IMR-90 (cell line): ENCODE results near the gene CRYZL1. TPM values are rescaled to one million over a fixed set of nuclear protein-coding genes. Genes with fewer than 3 reads are reported as not detected.

ENCODE experiments used
- ATAC-seq: fragments of 200-7000 bp; cut with Tn5 transposase; 2 replicates; pipeline ENCODE4 v1.9.1; 2020; ENCODE audit warnings: low read depth, mild to moderate bottlenecking, moderate library complexity
- BruUV-seq: library from RNA; stranded (reverse); fragments of 400-500 nt; replicated peaks from 2 replicates; lab custom pipeline; 2021; lab: Mats Ljungman, UMichigan
- CTCF ChIA-PET: fragments of 300-600 bp; formaldehyde crosslinking; extraction: SDS; loops from one replicate; lab custom pipeline; 2021; ENCODE audit warnings: antibody characterized with exemption; lab: Yijun Ruan, JAX
- POLR2A ChIA-PET: fragments of 300-600 bp; sonication (Branson Sonifier 250); formaldehyde crosslinking; loops from one replicate; lab custom pipeline; 2022; ENCODE audit warnings: antibody characterized with exemption; ENCODE audit not compliant: unreplicated experiment; lab: Charles Lee
- DNase-seq: peaks from one replicate; pipeline ENCODE4 v3.0.0; 2013
- H2AFZ ChIP-seq: replicated peaks from 2 replicates; pipeline ENCODE3; 2013; ENCODE audit warnings: low read length, mild to moderate bottlenecking; ENCODE audit not compliant: poor library complexity
- H2AK5ac ChIP-seq: 2 replicates; pipeline ENCODE4 v1.6.1; 2013; ENCODE audit warnings: low read depth, low read length, inconsistent platforms
- H2AK9ac ChIP-seq: replicated peaks from 2 replicates; pipeline ENCODE3; 2013; ENCODE audit warnings: mild to moderate bottlenecking, low read depth, low read length, moderate library complexity; ENCODE audit not compliant: poor library complexity
- H2BK120ac ChIP-seq: 2 replicates; pipeline ENCODE4 v1.6.1; 2013; ENCODE audit warnings: low read depth, low read length, inconsistent platforms
- H2BK15ac ChIP-seq: 3 replicates; pipeline ENCODE4 v1.6.1; 2013; ENCODE audit warnings: low read depth, low read length, inconsistent platforms
- H2BK20ac ChIP-seq: 2 replicates; pipeline ENCODE4 v1.6.1; 2013; ENCODE audit warnings: low read depth, mild to moderate bottlenecking, inconsistent platforms, low read length, moderate library complexity
- H2BK5ac ChIP-seq: 2 replicates; pipeline ENCODE4 v1.6.1; 2013; ENCODE audit warnings: mild to moderate bottlenecking, low read depth, low read length, inconsistent platforms; ENCODE audit not compliant: poor library complexity, severe bottlenecking
- H3K14ac ChIP-seq: replicated peaks from 2 replicates; pipeline ENCODE4 v1.6.1; 2013; ENCODE audit warnings: low read depth, low read length, inconsistent platforms
- H3K18ac ChIP-seq: 2 replicates; pipeline ENCODE4 v1.6.1; 2013; ENCODE audit warnings: low read depth, low read length, control low read depth
- H3K23ac ChIP-seq: 2 replicates; pipeline ENCODE4 v1.6.1; 2013; ENCODE audit warnings: low read depth, low read length, inconsistent platforms
- H3K27ac ChIP-seq: 2 replicates; pipeline ENCODE4 v1.5.1; 2013; ENCODE audit warnings: mild to moderate bottlenecking, control low read depth, low read length; ENCODE audit not compliant: insufficient read depth
- H3K27me3 ChIP-seq: 2 replicates; pipeline ENCODE4 v1.6.1; 2013; ENCODE audit warnings: low read length; ENCODE audit not compliant: control insufficient read depth, insufficient read depth
- H3K36me3 ChIP-seq: 2 replicates; pipeline ENCODE4 v1.6.1; 2013; ENCODE audit warnings: low read length, mixed read lengths; ENCODE audit not compliant: control insufficient read depth, insufficient read depth
- H3K4ac ChIP-seq: 2 replicates; pipeline ENCODE4 v1.6.1; 2013; ENCODE audit warnings: low read depth, low read length, inconsistent platforms
- H3K4me1 ChIP-seq: 2 replicates; pipeline ENCODE4 v1.6.1; 2013; ENCODE audit warnings: low read length, mixed read lengths; ENCODE audit not compliant: control insufficient read depth, insufficient read depth
- H3K4me2 ChIP-seq: 2 replicates; pipeline ENCODE4 v1.6.1; 2013; ENCODE audit warnings: low read depth, mild to moderate bottlenecking, control low read depth, low read length, moderate library complexity
- H3K4me3 ChIP-seq: 2 replicates; pipeline ENCODE4 v1.5.1; 2013; ENCODE audit warnings: low read depth, mild to moderate bottlenecking, control low read depth, low read length, moderate library complexity; ENCODE audit not compliant: insufficient read depth
- H3K56ac ChIP-seq: 2 replicates; pipeline ENCODE4 v1.6.1; 2013; ENCODE audit warnings: low read length, inconsistent platforms; ENCODE audit not compliant: insufficient read depth; ENCODE audit errors: extremely low read depth
- H3K79me1 ChIP-seq, 2 experiments: 2 replicates each; pipeline ENCODE4 v1.6.1; 2013; ENCODE audit warnings: low read length in 2 of 2, inconsistent platforms in 1 of 2, low read depth in 1 of 2
- H3K9ac ChIP-seq: 2 replicates; pipeline ENCODE4 v1.6.1; 2013; ENCODE audit warnings: low read depth, low read length, control low read depth
- H3K9me1 ChIP-seq: 2 replicates; pipeline ENCODE4 v1.6.1; 2013; ENCODE audit warnings: low read length, inconsistent platforms; ENCODE audit not compliant: insufficient read depth
- H3K9me3 ChIP-seq: 2 replicates; pipeline ENCODE4 v1.6.1; 2013; ENCODE audit warnings: low read length; ENCODE audit not compliant: control insufficient read depth, insufficient read depth
- H4K20me1 ChIP-seq: 2 replicates; pipeline ENCODE4 v1.6.1; 2013; ENCODE audit warnings: low read length, inconsistent platforms; ENCODE audit not compliant: insufficient read depth
- H4K5ac ChIP-seq: 2 replicates; pipeline ENCODE4 v1.6.1; 2013; ENCODE audit warnings: mild to moderate bottlenecking, low read depth, low read length, control low read depth
- H4K8ac ChIP-seq, 2 experiments: 2 replicates each; pipeline ENCODE4 v1.6.1; 2013; ENCODE audit warnings: low read depth in 2 of 2, low read length in 2 of 2, control low read depth in 1 of 2, inconsistent platforms in 1 of 2
- H4K91ac ChIP-seq: 2 replicates; pipeline ENCODE4 v1.6.1; 2013; ENCODE audit warnings: low read depth, low read length, inconsistent platforms; ENCODE audit not compliant: insufficient read depth
- BHLHE40 ChIP-seq: fragments of 150-350 bp; IDR thresholded peaks from 2 replicates; pipeline ENCODE4 v1.6.1; 2016; ENCODE audit warnings: mild to moderate bottlenecking, low read depth, low read length
- CEBPB ChIP-seq: IDR thresholded peaks from 2 replicates; pipeline ENCODE4 v1.6.1; 2012; ENCODE audit warnings: low read depth, low read length, improper control_type of control experiment
- MAFK ChIP-seq: IDR thresholded peaks from 2 replicates; pipeline ENCODE4 v1.6.1; 2012; ENCODE audit warnings: low read depth, low read length, improper control_type of control experiment
- whole genome bisulfite sequencing, 2 experiments: methylation state at CpG; one replicate each; pipeline versions ENCODE4 v1.1.5 to v1.1.7; 2013; ENCODE audit warnings: missing lambda C conversion rate in 2 of 2; ENCODE audit not compliant: insufficient read length in 1 of 2; ENCODE audit errors: extremely low coverage in 2 of 2; 5-methylcytosine and 5-hydroxymethylcytosine counted together
- dilution Hi-C: fragments of 300-500 bp; cut with HindIII; formaldehyde crosslinking; loops from one replicate; pipeline ENCODE4 v1.14.3; 2018; ENCODE audit warnings: low sequenced_read_pairs; ENCODE audit not compliant: unreplicated experiment
- in situ Hi-C: fragments of 300-500 bp; cut with MboI; formaldehyde crosslinking; loops from 3 replicates; pipeline ENCODE4 v1.14.3; 2019; ENCODE audit warnings: low sequenced_read_pairs, inconsistent platforms, mixed read lengths
- intact Hi-C: fragments of 100-400 bp; cut with micrococcal nuclease; formaldehyde crosslinking; loops from 2 replicates; pipeline ENCODE4 v1.10.0; 2022
- polyA plus RNA-seq, 3 experiments: library from polyadenylated mRNA; depleted of rRNA; stranded (reverse); fragments of >200 nt; gene quantifications; 2 replicates each; pipeline ENCODE4 v1.2.3, GENCODE V29; 2012; ENCODE audit warnings: low replicate concordance in 1 of 3
- total RNA-seq: library from RNA; depleted of rRNA; stranded (reverse); fragments of >200 nt; gene quantifications from 2 replicates; pipeline ENCODE4 v1.2.3, GENCODE V29; 2012

Gene CRYZL1
- total and polyA plus RNA-seq, 2 of the 4 experiments (the other 2 are of a cell fraction), result 19.9 to 28.5 TPM

- Histone ChIP-seq H3K79me1 (peaks cover 21 to 35% of the 10 kb centered on the region in 2 experiments), H3K56ac (no peak overlapping the region), H3K36me3 (peaks cover 5% of the 10 kb centered on the region; the same call in 1 of the 2 replicates), H3K4me1 (peaks cover 2% of the 10 kb centered on the region; the same call in 1 of the 2 replicates), H3K4ac (no peak overlapping the region), H2BK20ac (no peak overlapping the region), H2AFZ (peak overlapping the region; percentile 64), H2BK15ac (no peak overlapping the region), H3K9me1 (peaks cover 4% of the 10 kb centered on the region), H3K4me3 (no peak overlapping the region), H3K27me3 (no peaks in the 10 kb centered on the region), H4K5ac (no peak overlapping the region), H2BK5ac (no peak overlapping the region), H3K9ac (no peak overlapping the region), H3K27ac (no peak overlapping the region), H4K8ac (no peak overlapping the region), H2AK5ac (no peak overlapping the region), H4K20me1 (no peaks in the 10 kb centered on the region; the same call in 1 of the 2 replicates), H2AK9ac (no peak overlapping the region), H4K91ac (no peak overlapping the region), H2BK120ac (no peak overlapping the region), H3K9me3 (no peaks in the 10 kb centered on the region), H3K14ac (no peak overlapping the region), H3K18ac (no peak overlapping the region), H3K4me2 (peak overlapping the region; percentile 43; the same call in 1 of the 2 replicates), H3K23ac (peak overlapping the region; percentile 31; the same call in 1 of the 2 replicates)
- no peak for TF ChIP-seq BHLHE40
- no peak for TF ChIP-seq CEBPB
- no peak for TF ChIP-seq MAFK
- ATAC-seq, result no peak
- intact Hi-C loops, result no loop called here
- dilution Hi-C loops, result no loop called here
- in situ Hi-C loops, result no loop called here
- no peak for DNase-seq
- POLR2A ChIA-PET, result no interaction called here
- CTCF ChIA-PET, result no interaction called here
- no CpG with 5 or more reads among the region's 6 CpGs for WGBS, 2 experiments
- TSS peak; percentile 18 for BruUV-seq
Measured at GRCh38 chr21:33586927-33587326, 54.6 kb downstream of the CRYZL1 start.
